ENCODE data around the gene EIF3L.

DNA sequence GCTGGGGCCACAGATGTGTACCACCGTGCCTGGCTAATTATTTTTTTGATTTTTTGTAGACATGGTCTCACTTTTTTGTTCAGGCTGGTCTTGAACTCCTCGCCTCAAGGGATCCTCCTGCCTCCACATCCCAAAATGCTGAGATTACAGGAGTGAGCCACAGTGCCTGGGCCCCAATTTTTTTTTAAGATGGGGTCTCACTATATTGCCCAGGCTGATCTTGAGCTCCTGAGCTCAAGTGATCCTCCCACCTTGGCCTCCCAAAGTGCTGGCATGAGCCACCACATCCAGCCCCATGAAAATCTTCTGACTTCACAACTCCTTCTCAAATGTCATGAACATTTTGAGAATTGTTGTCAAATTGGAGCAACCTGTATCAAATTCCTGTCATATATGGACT, 2.8 kb upstream of the EIF3L start:
- TF ChIP-seq, protein P1, sequence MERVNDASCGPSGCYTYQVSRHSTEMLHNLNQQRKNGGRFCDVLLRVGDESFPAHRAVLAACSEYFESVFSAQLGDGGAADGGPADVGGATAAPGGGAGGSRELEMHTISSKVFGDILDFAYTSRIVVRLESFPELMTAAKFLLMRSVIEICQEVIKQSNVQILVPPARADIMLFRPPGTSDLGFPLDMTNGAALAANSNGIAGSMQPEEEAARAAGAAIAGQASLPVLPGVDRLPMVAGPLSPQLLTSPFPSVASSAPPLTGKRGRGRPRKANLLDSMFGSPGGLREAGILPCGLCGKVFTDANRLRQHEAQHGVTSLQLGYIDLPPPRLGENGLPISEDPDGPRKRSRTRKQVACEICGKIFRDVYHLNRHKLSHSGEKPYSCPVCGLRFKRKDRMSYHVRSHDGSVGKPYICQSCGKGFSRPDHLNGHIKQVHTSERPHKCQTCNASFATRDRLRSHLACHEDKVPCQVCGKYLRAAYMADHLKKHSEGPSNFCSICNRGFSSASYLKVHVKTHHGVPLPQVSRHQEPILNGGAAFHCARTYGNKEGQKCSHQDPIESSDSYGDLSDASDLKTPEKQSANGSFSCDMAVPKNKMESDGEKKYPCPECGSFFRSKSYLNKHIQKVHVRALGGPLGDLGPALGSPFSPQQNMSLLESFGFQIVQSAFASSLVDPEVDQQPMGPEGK (CRISPR knock-in tag; IDR thresholded peaks at IDR 0.05; ENCODE audit: borderline replicate concordance), result no peak
- TF ChIP-seq CSDC2 (CRISPR knock-in tag; IDR thresholded peaks at IDR 0.05) (no peak), ZFP30 (CRISPR knock-in tag; IDR thresholded peaks at IDR 0.05) (no peak), ARNTL (CRISPR knock-in tag; IDR thresholded peaks at IDR 0.05; ENCODE audit: borderline replicate concordance, low read depth) (no peak), ZFP3 (CRISPR knock-in tag; IDR thresholded peaks at IDR 0.05) (no peak), ZC3H10 (CRISPR knock-in tag; IDR thresholded peaks at IDR 0.05) (no peak), GLIS3 (CRISPR knock-in tag; IDR thresholded peaks at IDR 0.05) (no peak), ISL1 (CRISPR knock-in tag; IDR thresholded peaks at IDR 0.05) (no peak), ZNF565 (CRISPR knock-in tag; conservative IDR thresholded peaks at IDR 0.05; ENCODE audit: low read depth) (no peak), ZNF8 (CRISPR knock-in tag; IDR thresholded peaks at IDR 0.05) (no peak), SNAI2 (CRISPR knock-in tag; IDR thresholded peaks at IDR 0.05) (no peak)
- TF ChIP-seq, protein P2, sequence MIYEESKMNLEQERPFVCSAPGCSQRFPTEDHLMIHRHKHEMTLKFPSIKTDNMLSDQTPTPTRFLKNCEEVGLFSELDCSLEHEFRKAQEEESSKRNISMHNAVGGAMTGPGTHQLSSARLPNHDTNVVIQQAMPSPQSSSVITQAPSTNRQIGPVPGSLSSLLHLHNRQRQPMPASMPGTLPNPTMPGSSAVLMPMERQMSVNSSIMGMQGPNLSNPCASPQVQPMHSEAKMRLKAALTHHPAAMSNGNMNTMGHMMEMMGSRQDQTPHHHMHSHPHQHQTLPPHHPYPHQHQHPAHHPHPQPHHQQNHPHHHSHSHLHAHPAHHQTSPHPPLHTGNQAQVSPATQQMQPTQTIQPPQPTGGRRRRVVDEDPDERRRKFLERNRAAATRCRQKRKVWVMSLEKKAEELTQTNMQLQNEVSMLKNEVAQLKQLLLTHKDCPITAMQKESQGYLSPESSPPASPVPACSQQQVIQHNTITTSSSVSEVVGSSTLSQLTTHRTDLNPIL (CRISPR knock-in tag; IDR thresholded peaks at IDR 0.05; ENCODE audit: low read depth), result no peak
- TF ChIP-seq, protein P3, sequence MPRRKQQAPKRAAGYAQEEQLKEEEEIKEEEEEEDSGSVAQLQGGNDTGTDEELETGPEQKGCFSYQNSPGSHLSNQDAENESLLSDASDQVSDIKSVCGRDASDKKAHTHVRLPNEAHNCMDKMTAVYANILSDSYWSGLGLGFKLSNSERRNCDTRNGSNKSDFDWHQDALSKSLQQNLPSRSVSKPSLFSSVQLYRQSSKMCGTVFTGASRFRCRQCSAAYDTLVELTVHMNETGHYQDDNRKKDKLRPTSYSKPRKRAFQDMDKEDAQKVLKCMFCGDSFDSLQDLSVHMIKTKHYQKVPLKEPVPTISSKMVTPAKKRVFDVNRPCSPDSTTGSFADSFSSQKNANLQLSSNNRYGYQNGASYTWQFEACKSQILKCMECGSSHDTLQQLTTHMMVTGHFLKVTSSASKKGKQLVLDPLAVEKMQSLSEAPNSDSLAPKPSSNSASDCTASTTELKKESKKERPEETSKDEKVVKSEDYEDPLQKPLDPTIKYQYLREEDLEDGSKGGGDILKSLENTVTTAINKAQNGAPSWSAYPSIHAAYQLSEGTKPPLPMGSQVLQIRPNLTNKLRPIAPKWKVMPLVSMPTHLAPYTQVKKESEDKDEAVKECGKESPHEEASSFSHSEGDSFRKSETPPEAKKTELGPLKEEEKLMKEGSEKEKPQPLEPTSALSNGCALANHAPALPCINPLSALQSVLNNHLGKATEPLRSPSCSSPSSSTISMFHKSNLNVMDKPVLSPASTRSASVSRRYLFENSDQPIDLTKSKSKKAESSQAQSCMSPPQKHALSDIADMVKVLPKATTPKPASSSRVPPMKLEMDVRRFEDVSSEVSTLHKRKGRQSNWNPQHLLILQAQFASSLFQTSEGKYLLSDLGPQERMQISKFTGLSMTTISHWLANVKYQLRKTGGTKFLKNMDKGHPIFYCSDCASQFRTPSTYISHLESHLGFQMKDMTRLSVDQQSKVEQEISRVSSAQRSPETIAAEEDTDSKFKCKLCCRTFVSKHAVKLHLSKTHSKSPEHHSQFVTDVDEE (CRISPR knock-in tag; IDR thresholded peaks at IDR 0.05), result no peak
- TF ChIP-seq, protein P4, sequence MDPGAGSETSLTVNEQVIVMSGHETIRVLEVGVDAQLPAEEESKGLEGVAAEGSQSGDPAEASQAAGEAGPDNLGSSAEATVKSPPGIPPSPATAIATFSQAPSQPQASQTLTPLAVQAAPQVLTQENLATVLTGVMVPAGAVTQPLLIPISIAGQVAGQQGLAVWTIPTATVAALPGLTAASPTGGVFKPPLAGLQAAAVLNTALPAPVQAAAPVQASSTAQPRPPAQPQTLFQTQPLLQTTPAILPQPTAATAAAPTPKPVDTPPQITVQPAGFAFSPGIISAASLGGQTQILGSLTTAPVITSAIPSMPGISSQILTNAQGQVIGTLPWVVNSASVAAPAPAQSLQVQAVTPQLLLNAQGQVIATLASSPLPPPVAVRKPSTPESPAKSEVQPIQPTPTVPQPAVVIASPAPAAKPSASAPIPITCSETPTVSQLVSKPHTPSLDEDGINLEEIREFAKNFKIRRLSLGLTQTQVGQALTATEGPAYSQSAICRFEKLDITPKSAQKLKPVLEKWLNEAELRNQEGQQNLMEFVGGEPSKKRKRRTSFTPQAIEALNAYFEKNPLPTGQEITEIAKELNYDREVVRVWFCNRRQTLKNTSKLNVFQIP (CRISPR knock-in tag; IDR thresholded peaks at IDR 0.05; ENCODE audit: borderline replicate concordance, low read depth), result no peak
